PC-9 (cell line): ENCODE data around the gene LAMA3.

Experiments
- CTCF ChIP-seq: fragments of 200-600 bp; sonication (generic); conservative IDR thresholded peaks from 2 replicates; pipeline ENCODE4 v1.6.1; 2017; ENCODE audit warnings: mixed run types, antibody characterized with exemption, mild to moderate bottlenecking, moderate library complexity
- EZH2 ChIP-seq: fragments of 200-600 bp; sonication (generic); IDR thresholded peaks from 2 replicates; pipeline ENCODE4 v1.8.0; 2017; ENCODE audit warnings: antibody characterized with exemption, low read depth

GRCh38 chr18:23723121-23723520, 33.9 kb downstream of the LAMA3 start:
- TF ChIP-seq CTCF (no peak), EZH2 (no peak)
